HG03139 (cell line): Measurements from ENCODE around the gene IGSF5.

Source experiments
- ATAC-seq: cut with Tn5 transposase; IDR thresholded peaks from one replicate; pipeline ENCODE4 v1.9.1; 2021; ENCODE audit not compliant: unreplicated experiment

IGSF5 gene

GRCh38 chr21:39812983-39813382 lies 68.0 kb downstream of the IGSF5 start:
- no peak for ATAC-seq

- ATAC-seq, result no peak
Measured at GRCh38 chr21:39818557-39818956, 73.6 kb downstream of the IGSF5 start.

GRCh38 chr21:39822042-39822441 lies 77.1 kb downstream of the IGSF5 start:
- ATAC-seq, result no peak

GRCh38 chr21:39825250-39825649 lies 80.3 kb downstream of the IGSF5 start:
- no peak for ATAC-seq

- no peak for ATAC-seq
Measured at GRCh38 chr21:39834543-39834942, 89.6 kb downstream of the IGSF5 start.

- no peak for ATAC-seq
Measured at GRCh38 chr21:39837861-39838359, 92.9 kb downstream of the IGSF5 start.

GRCh38 chr21:39840373-39841097 lies 95.6 kb downstream of the IGSF5 start:
- ATAC-seq, result no peak

GRCh38 chr21:39842741-39843459 lies 97.9 kb downstream of the IGSF5 start:
- no peak for ATAC-seq

- ATAC-seq, result no peak
Measured at GRCh38 chr21:39843483-39843882, 98.5 kb downstream of the IGSF5 start.

- no peak for ATAC-seq
Measured at GRCh38 chr21:39843916-39844315, 98.9 kb downstream of the IGSF5 start.

GRCh38 chr21:39845571-39846130 lies 100.7 kb downstream of the IGSF5 start:
- ATAC-seq, result no peak

GRCh38 chr21:39847877-39848276 lies 102.9 kb downstream of the IGSF5 start:
- no peak for ATAC-seq

- no peak for ATAC-seq
Measured at GRCh38 chr21:39849014-39849655, 104.2 kb downstream of the IGSF5 start.

GRCh38 chr21:39850333-39850732 lies 105.3 kb downstream of the IGSF5 start:
- no peak for ATAC-seq

- ATAC-seq, result no peak
Measured at GRCh38 chr21:39851002-39851618, 106.1 kb downstream of the IGSF5 start.
